DMS153 treated with DMSO at 0.1 percent for 48 hours (cell line): ENCODE measurements around the gene CEP152.

Experiments
- DNase-seq: peaks from one replicate; lab custom pipeline; 2025; ENCODE audit not compliant: unreplicated experiment; lab: John Stamatoyannopoulos, UW

CEP152 gene

DNA sequence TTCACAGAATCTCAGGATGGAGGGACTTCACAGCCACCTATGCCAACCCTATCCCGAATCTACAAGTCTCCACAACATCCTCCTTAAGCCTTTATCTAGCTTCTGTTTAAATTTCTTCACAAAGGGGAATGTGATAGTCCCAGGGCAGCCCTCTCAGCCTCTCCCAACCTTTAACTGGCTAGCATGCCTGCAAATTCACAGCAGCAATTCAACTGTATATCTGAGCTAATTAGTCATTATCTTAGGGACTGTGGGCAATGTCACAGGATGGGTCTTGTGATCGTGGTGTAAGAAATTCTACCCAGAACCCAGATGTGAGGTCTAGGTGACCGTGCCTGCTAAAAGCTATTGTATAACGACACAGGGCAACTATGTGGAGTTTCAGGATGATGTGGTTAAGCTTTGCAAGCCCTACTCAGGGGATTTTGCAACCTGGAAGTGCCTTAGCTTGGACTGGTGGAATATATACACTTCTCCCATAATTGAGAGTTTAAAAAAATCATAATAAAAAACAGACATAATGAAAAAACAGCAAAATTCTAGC, 99.8 kb downstream of the CEP152 start:
- DNase-seq: no peak

DNA sequence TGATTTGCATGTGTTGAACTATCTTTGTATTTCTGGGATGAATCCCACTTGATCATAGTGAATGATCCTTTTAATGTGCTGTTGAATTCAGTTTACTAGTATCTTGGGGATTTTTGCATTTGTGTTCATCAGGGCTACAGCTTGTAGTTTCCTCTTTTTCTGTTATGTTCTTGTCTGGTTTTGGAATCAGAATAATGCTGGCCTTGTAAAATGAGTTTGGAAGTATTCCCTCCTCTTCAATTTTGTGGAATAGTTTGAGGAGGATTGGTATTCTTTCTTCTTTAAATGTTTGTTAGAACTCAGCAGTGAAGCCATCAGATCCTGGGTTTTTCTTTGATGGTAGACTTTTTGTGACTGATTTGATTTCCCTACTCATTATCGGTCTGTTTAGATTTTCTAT, 102.2 kb downstream of the CEP152 start:
- no peak for DNase-seq

DNA sequence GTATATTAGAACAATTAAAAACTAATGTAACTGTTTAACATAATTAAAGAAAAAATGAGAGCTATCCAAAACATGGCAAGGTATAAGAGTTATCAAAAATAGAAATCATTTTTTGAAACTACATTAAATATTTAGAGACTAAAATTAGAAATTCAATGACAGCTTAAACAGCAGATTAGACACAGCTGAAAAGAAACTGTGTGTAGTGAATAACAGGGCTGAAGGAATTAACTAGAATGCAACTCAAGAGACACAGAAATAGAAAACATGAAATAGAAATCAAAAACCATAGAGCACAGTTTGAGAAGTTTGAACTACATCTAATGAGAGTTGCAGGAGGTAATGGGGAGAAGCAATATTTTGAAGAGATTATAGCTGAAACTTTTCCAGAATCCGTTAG, 105.5 kb downstream of the CEP152 start:
- DNase-seq: no peak

DNA sequence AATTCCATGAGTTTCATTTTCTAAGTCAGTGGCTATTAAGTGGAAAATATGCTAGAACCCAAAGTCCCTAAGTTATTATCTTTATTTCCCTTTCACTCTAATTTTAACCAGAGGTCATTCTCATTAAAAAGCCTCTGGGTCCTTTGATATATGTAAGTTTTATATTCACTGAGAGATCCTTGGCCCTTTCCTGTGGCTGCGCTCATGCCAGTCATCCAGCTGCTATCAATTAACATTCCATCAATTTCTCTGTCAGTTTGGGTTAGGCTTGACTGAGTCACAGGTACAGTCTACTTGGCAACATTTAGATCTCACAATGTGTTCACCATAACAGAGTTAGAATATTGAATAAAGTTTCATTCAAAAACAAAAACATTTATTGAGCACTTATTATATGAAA, 107.3 kb downstream of the CEP152 start:
- DNase-seq: no peak

DNA sequence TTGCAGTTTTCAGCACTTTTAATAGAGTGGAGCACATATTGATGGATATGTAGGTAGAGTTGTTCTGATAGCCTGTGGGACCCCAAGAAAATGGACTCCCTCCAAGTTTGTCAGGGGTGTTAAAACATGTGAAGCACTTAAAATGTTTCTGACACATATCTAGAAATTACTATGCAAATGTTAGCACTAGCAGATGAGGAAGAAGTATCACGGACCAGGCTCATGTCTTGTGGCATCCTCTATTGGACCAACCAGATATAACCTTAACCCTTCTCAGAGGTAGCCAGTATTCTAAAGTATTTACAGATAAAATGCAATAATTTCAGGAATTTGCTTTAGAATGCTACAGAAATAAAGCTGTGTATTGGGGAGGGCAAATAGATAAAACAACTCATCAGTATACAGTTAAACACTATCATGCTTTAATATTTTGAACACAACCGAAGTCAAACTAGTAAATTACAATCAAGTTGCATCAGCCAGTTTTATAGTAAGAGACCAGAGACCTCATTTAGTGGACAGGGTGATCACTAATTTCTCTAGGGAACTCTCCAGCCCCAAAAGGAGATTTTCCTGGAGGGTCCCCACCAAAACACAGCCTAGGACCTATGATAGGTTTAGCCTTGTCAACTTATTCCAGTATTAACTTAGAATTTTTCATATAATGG, 108.2 kb downstream of the CEP152 start:
- no peak for DNase-seq

DNA sequence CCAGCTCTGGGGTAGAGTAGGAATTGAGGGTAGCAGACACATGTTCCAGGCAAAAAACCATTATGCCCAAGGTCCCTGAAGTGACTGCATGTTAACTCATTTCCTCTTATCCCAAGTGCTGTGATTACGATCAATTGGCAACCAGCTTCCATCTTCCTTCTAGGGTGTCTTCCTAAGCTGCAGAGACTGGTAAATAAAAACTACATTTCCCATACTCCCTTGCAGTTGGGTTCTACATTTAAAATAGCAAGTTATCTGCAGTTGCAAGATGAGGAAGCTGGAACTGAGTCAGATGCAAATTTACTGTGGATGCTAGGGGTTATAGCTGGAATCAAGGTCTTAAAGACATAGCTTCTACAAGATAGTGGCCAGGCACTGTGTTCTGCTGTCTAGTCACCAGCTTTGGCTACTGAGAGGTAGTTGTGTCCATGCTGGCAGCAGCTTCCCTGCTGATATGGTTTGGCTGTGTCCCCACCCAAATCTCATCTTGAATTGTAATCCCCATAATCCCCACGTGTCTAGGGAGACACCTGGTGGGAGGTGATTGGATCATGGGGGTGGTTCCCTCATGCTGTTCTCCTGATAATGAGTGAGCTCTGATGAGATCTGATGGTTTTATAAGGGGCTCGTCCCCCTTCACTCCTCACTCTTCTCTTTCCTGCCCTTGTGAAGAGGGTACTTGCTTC, 114.1 kb downstream of the CEP152 start:
- DNase-seq: no peak

DNA sequence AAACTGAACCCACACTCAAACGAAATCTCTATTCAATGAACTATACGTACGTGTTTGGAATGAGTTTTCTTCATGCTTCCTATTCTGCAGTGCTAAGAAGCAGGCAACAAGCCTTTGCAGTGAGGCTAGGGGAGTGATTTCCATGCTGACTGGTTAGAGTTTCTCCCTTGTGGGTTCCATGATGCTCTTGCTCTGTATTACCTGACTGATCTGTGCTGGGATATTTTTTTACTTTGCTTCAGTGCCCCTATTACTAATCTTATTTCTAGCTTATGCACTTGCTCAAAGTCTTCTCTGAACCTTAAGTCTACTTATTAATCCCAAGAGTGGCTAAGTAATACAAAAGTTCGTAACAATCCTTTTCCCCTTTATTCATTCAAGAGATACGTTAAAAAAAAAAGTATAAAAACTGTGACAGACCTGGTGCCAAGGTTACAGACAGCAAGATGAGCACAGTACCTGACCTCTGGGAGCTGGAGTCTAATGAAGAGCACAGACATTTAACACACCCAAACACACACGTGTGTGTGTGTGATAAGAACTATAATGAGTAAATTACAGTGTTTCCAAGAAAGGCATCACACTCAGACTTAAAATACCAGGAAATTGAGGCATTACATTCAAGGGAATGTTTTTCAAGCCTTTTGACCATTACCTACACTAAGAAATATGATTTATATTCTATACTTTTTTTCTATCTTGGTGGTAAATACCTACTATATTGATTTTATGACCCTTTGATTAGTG, 114.9 kb downstream of the CEP152 start:
- no peak for DNase-seq

DNA sequence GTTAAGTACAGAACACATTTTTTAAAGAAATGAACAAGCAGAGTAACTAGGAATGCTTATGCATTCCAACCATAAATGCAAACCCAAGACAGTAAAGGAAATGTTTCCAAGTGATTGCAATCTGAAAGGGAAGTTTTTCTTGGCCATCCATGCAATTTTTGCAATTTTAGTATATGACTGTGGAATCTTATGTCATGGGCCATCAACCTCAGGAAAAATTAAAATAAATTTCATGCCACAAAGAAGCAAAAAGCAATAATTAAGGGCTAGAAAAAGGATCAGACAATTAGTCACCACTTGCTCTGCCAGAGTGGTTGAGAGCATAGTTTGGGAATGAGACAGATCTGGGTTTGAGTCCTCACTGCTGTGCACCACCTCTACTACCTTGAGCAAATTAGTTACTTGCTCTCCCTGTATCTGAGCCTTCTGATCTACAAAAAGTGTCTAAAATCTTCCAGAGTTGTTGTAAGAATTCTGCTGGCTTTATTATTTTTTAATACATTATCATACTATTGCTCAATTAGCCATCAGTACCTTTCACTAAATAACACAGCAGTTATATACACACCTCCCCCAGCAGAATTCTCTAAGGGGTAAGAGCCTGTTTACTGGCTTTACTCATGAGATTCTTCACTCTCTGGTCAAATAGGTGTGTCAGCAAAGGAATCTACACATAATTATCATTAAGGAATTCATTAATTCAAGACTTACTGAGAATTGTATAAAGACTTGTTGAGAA, 115.6 kb downstream of the CEP152 start:
- DNase-seq: no peak

DNA sequence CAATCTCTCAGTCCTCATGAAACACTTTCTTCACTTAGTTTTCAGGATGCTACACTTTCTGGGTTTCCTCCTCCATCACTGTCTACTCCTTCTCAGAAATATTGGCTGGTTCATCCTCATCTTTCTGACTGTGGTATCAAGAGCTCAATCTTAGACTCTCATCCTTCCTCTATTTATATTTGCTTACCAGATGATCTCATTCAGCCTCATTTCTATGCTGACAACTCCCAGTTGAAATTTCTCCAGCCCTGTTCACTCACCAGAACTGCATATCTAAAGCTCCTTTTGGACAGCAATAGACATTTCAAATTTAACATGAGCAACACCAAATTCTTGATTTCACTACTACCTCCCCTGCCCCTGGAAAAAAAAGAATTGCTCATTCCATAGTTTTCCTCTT, 117.4 kb downstream of the CEP152 start:
- DNase-seq: no peak

DNA sequence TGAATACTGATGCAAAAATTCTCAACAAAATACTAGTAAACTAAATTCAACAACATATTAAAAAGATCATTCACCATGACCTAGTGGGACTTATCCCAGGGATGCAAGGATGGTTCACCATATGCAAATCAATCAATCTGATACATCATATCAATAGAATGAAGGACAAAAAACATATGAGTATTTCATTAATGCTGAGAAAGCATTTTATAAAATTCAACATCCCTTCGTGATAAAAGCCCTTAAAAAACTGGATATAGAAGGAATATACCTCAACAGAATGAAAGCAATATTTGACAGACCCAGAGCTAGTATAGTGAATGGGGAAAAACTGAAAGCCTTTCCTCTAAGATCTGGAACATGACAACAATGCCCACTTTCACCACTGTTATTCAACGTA, 122.4 kb downstream of the CEP152 start:
- no peak for DNase-seq
